ENCODE data around the gene MAFF. TPM values are rescaled to one million over a fixed set of nuclear protein-coding genes. Genes with fewer than 3 reads are reported as not detected.

Gene MAFF
- total and polyA plus RNA-seq, 4 donors = 30.0 to 57.8 (median 40.1) TPM

- no peaks in the 10 kb centered on the region for H3K27me3 ChIP-seq (ENCODE audit: control insufficient read depth in 3 of 3, insufficient read depth in 3 of 3, low read length in 2 of 3)
- H3K27ac ChIP-seq (ENCODE audit: low read depth in 1 of 2, low read length in 1 of 2) = no peak overlapping the region
- peaks cover 0 to 10% (median 4%) of the 10 kb centered on the region in 5 donors for H3K4me1 ChIP-seq (ENCODE audit: control insufficient read depth in 5 of 5, insufficient read depth in 5 of 5, low read length in 5 of 5)
- DNase-seq = no peak
- no peak for ATAC-seq (ENCODE audit: insufficient read depth, low FRiP score)
- no peak overlapping the region for H3K9ac ChIP-seq (ENCODE audit: insufficient read depth in 1 of 2, low read length in 2 of 2)
- no peaks in the 10 kb centered on the region for H3K9me3 ChIP-seq (ENCODE audit: control insufficient read depth in 4 of 4, insufficient read depth in 3 of 4, low read length in 3 of 4)
- no peak overlapping the region for H3K4me3 ChIP-seq
- WGBS, 2 donors = 91 to 99% methylated on average over 7 of the region's 7 CpGs
- H3K36me3 ChIP-seq (ENCODE audit: control insufficient read depth in 4 of 4, insufficient read depth in 4 of 4, low read length in 4 of 4) = peaks cover 0 to 9% (median 0%) of the 10 kb centered on the region in 4 donors
- TF ChIP-seq CTCF (IDR thresholded peaks at IDR 0.05; ENCODE audit: control extremely low read depth, extremely low read depth) = no peak
These were observed 37.3 kb upstream of the MAFF start for GRCh38 chr22:38164551-38164918.

GRCh38 chr22:38165922-38166593, 35.7 kb upstream of the MAFF start:
- no peak overlapping the region for H3K27ac ChIP-seq (ENCODE audit: low read depth in 1 of 2, low read length in 1 of 2)
- H3K4me3 ChIP-seq = no peak overlapping the region
- no peaks in the 10 kb centered on the region for H3K9me3 ChIP-seq (ENCODE audit: control insufficient read depth in 4 of 4, insufficient read depth in 3 of 4, low read length in 3 of 4)
- DNase-seq = peak in 1 of 3 donors; percentile 52
- 88 to 94% methylated on average over 13 of the region's 13 CpGs for WGBS, 2 donors
- H3K36me3 ChIP-seq (ENCODE audit: control insufficient read depth in 4 of 4, insufficient read depth in 4 of 4, low read length in 4 of 4) = peaks cover 0 to 9% (median 0%) of the 10 kb centered on the region in 4 donors
- H3K27me3 ChIP-seq (ENCODE audit: control insufficient read depth in 3 of 3, insufficient read depth in 3 of 3, low read length in 2 of 3) = no peaks in the 10 kb centered on the region
- ATAC-seq (ENCODE audit: insufficient read depth, low FRiP score) = no peak
- H3K4me1 ChIP-seq (ENCODE audit: control insufficient read depth in 5 of 5, insufficient read depth in 5 of 5, low read length in 5 of 5) = peaks cover 0 to 10% (median 4%) of the 10 kb centered on the region in 5 donors
- H3K9ac ChIP-seq (ENCODE audit: insufficient read depth in 1 of 2, low read length in 2 of 2) = no peak overlapping the region
- TF ChIP-seq CTCF (IDR thresholded peaks at IDR 0.05; ENCODE audit: control extremely low read depth, extremely low read depth) = no peak

- H3K9ac ChIP-seq (ENCODE audit: insufficient read depth in 1 of 2, low read length in 2 of 2) = no peak overlapping the region
- no peak for TF ChIP-seq CTCF (IDR thresholded peaks at IDR 0.05; ENCODE audit: control extremely low read depth, extremely low read depth)
- H3K4me1 ChIP-seq (ENCODE audit: control insufficient read depth in 5 of 5, insufficient read depth in 5 of 5, low read length in 5 of 5) = peaks cover 0 to 18% (median 12%) of the 10 kb centered on the region in 5 donors
- no peak for ATAC-seq (ENCODE audit: insufficient read depth, low FRiP score)
- H3K4me3 ChIP-seq = no peak overlapping the region
- peak; percentile 53 to 64 (median 61) for DNase-seq
- H3K9me3 ChIP-seq (ENCODE audit: control insufficient read depth in 4 of 4, insufficient read depth in 3 of 4, low read length in 3 of 4) = no peaks in the 10 kb centered on the region
- peak overlapping the region in 1 of 2 donors; percentile 54 for H3K27ac ChIP-seq (ENCODE audit: low read depth in 1 of 2, low read length in 1 of 2)
- H3K27me3 ChIP-seq (ENCODE audit: control insufficient read depth in 3 of 3, insufficient read depth in 3 of 3, low read length in 2 of 3) = no peaks in the 10 kb centered on the region
- 66 to 75% methylated on average over 7 of the region's 7 CpGs for WGBS, 2 donors
- H3K36me3 ChIP-seq (ENCODE audit: control insufficient read depth in 4 of 4, insufficient read depth in 4 of 4, low read length in 4 of 4) = peaks cover 0 to 9% (median 0%) of the 10 kb centered on the region in 4 donors
These were observed 33.8 kb upstream of the MAFF start for GRCh38 chr22:38167988-38168407.

All from lung (tissue), 12 donors.